ENCODE data around the gene ZNF609.

DNA sequence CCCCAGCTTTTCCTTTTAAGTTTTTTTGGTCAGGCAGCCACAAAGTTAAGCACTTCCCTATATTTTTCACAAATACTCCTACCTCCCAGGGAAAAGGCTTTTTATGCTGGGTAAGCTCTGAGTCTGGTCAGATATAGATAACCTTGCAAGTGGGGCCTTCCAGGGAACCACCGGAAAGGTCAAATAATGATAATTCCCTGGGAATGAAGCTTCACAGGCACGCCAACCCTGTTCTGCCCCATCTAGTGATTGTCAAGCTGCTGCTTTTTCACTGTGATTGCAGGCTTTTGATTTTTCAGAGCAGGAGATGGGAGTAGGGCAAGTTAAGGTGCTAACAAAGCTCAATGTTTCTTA, 121.0 kb downstream of the ZNF609 start:
- TF ChIP-seq POLR2A (IDR thresholded peaks at IDR 0.05; ENCODE audit: low read depth, low read length), result no peak
- TF ChIP-seq POLR2AphosphoS5 (IDR thresholded peaks at IDR 0.05; ENCODE audit: low read depth, low read length), result no peak
- TF ChIP-seq TAF1 (IDR thresholded peaks at IDR 0.05; ENCODE audit: borderline replicate concordance, low read depth, low read length), result no peak

Measured in GM12892 (cell line).